Measurements from ENCODE around the gene ESRRB.

Gene ESRRB

GRCh38 chr14:76450476-76450875, 74.5 kb downstream of the ESRRB start:
- no peak for DNase-seq (ENCODE audit: low read depth in 2 of 2)

GRCh38 chr14:76456200-76456599, 80.3 kb downstream of the ESRRB start:
- no peak for DNase-seq (ENCODE audit: low read depth in 2 of 2)

GRCh38 chr14:76456891-76457586, 81.1 kb downstream of the ESRRB start:
- DNase-seq (ENCODE audit: low read depth in 2 of 2) = no peak

GRCh38 chr14:76457841-76458240, 81.9 kb downstream of the ESRRB start:
- DNase-seq (ENCODE audit: low read depth in 2 of 2) = no peak

GRCh38 chr14:76461886-76462285, 85.9 kb downstream of the ESRRB start:
- no peak for DNase-seq (ENCODE audit: low read depth in 2 of 2)

GRCh38 chr14:76462330-76462729, 86.4 kb downstream of the ESRRB start:
- DNase-seq (ENCODE audit: low read depth in 2 of 2) = no peak

GRCh38 chr14:76463105-76463504, 87.2 kb downstream of the ESRRB start:
- no peak for DNase-seq (ENCODE audit: low read depth in 2 of 2)

- DNase-seq (ENCODE audit: low read depth in 2 of 2) = no peak
Observed at GRCh38 chr14:76464856-76465255, 88.9 kb downstream of the ESRRB start.

GRCh38 chr14:76465664-76466063, 89.7 kb downstream of the ESRRB start:
- no peak for DNase-seq (ENCODE audit: low read depth in 2 of 2)

GRCh38 chr14:76467711-76468155, 91.8 kb downstream of the ESRRB start:
- DNase-seq (ENCODE audit: low read depth in 2 of 2) = no peak

- DNase-seq (ENCODE audit: low read depth in 2 of 2) = no peak
Observed at GRCh38 chr14:76472199-76472723, 96.3 kb downstream of the ESRRB start.

- no peak for DNase-seq (ENCODE audit: low read depth in 2 of 2)
Observed at GRCh38 chr14:76473481-76474263, 97.7 kb downstream of the ESRRB start.

GRCh38 chr14:76480426-76480825, 104.5 kb downstream of the ESRRB start:
- DNase-seq (ENCODE audit: low read depth in 2 of 2) = no peak

GRCh38 chr14:76484355-76484754, 108.4 kb downstream of the ESRRB start:
- no peak for DNase-seq (ENCODE audit: low read depth in 2 of 2)

GRCh38 chr14:76486251-76486743, 110.4 kb downstream of the ESRRB start:
- DNase-seq (ENCODE audit: low read depth in 2 of 2) = no peak

GRCh38 chr14:76488551-76488950, 112.6 kb downstream of the ESRRB start:
- no peak for DNase-seq (ENCODE audit: low read depth in 2 of 2)

- no peak for DNase-seq (ENCODE audit: low read depth in 2 of 2)
Observed at GRCh38 chr14:76489667-76490066, 113.7 kb downstream of the ESRRB start.

- no peak for DNase-seq (ENCODE audit: low read depth in 2 of 2)
Observed at GRCh38 chr14:76490111-76490510, 114.2 kb downstream of the ESRRB start.

GRCh38 chr14:76490735-76491134, 114.8 kb downstream of the ESRRB start:
- no peak for DNase-seq (ENCODE audit: low read depth in 2 of 2)

GRCh38 chr14:76491172-76491930, 115.4 kb downstream of the ESRRB start:
- DNase-seq (ENCODE audit: low read depth in 2 of 2) = no peak

GRCh38 chr14:76495983-76496382, 120.0 kb downstream of the ESRRB start:
- DNase-seq (ENCODE audit: low read depth in 2 of 2) = no peak

GRCh38 chr14:76496595-76496994, 120.7 kb downstream of the ESRRB start:
- no peak for DNase-seq (ENCODE audit: low read depth in 2 of 2)
